Aortic smooth muscle cell (primary cell): Measurements from ENCODE around the gene ZC3H14. TPM values are rescaled to one million over a fixed set of nuclear protein-coding genes. Genes with fewer than 3 reads are reported as not detected.

Experiments used
- total RNA-seq: library from RNA; depleted of rRNA; stranded (reverse); fragments of >200 nt; gene quantifications from 2 replicates; pipeline ENCODE4 v1.2.3, GENCODE V29; 2014

The ZC3H14 gene, protein sequence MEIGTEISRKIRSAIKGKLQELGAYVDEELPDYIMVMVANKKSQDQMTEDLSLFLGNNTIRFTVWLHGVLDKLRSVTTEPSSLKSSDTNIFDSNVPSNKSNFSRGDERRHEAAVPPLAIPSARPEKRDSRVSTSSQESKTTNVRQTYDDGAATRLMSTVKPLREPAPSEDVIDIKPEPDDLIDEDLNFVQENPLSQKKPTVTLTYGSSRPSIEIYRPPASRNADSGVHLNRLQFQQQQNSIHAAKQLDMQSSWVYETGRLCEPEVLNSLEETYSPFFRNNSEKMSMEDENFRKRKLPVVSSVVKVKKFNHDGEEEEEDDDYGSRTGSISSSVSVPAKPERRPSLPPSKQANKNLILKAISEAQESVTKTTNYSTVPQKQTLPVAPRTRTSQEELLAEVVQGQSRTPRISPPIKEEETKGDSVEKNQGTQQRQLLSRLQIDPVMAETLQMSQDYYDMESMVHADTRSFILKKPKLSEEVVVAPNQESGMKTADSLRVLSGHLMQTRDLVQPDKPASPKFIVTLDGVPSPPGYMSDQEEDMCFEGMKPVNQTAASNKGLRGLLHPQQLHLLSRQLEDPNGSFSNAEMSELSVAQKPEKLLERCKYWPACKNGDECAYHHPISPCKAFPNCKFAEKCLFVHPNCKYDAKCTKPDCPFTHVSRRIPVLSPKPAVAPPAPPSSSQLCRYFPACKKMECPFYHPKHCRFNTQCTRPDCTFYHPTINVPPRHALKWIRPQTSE
- 49.7 and 63.1 TPM in 2 replicates for total RNA-seq

DNA sequence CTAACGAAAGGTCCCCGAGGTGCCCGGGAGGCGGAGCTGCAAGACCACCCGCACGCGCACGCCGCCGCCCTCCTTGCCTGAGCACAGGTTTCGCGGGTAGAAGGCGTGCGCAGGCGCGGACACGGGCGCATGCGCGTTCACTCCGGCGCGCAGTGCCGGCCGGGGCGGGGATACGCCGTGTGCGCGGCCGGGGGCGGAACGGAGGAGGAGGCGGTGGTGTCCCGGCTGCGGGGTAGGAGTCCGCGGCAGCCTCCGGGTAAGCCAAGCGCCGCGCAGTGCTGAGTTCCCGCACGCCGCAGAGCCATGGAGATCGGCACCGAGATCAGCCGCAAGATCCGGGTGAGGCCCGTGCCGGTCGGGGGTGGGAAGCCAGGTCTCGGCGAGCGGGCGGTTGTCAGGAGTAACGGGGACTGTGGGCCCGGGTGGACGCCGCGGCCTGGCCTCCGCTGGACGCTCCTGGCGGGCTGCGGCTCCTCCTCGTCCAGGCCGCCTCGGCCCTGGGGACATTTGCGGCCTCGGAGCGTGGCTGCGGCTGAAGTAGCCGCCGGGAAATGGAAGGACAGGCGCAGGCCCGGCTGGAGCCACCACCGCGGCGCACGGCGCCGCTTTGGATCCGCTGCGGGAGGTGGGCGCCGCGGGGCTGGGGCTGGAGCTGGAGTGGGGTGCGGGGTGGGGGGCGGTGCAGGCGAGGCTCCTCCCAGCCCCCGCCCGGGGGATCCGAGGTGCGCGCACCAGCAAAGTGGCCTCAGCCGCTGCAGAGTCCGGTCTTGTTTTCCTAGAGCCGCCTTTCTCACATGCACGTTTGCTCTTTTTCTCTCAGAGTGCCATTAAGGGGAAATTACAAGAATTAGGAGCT, at the start of gene ZC3H14:
Gene ZC3H14, plus strand, starts transcription at position 207 of the 856 bp plus-strand sequence. Its CDS starts 97 bp downstream, at position 304.

DNA sequence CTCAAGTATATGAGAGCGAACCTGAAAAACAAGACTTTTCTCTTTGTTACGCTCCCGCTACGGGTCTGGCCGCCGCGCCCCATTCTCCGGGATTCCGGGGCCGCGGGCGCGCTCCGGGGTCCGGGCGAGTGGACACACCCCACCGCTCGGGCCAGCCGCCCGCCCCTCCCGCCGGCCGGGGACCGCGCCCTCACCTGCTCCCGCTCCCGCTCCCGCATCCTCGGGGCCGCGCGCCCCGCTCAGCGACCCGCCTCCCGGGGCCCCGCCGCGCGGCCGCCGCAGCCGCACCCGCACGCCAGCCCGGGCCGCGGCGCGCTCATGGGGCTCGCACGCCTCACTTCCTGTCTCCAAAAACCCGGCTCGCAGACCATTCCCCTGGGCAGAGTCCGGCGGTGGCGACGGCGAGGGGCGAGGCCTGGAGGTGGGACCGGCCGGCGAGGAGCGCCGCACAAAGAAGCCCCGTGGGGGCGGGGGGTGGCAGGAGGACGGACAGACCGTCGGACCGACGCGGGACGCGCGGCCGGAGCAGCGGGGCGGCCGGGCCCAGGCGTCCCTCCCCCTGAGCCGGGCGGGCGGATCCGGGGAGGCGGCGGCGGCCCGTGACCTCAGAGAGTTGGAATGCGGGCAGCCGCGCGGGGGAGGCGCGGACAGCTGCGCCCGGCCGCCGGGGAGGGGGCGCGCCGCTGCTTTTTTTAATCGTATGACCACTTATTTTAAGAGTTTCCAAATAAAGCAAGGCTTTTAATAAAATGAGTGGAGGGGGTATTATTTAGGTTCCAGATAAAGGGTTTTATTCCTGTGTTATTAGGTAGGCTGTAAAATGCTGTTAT, 8.2 kb upstream of the ZC3H14 start, which contains the start of gene PTPN21:
Gene PTPN21, minus strand, starts transcription at position 551 of the 830 bp plus-strand sequence. CDS start 4,590 bp downstream, outside the sequence.

Other genes with a start within 250 kb of the ZC3H14 start
- not detected in 2 replicates for gene KCNK10, start 239.8 kb upstream of the ZC3H14 start, total RNA-seq
- 14.1 and 15.9 TPM in 2 replicates for gene SPATA7, start 177.4 kb upstream of the ZC3H14 start, total RNA-seq
- 10.3 and 17.3 TPM in 2 replicates for gene PTPN21, start 8.0 kb upstream of the ZC3H14 start, total RNA-seq
- gene EML5, start 229.9 kb downstream of the ZC3H14 start, total RNA-seq = under 0.01 TPM in 1 of 2 replicates, not detected in the other